ENCODE data around the gene COQ7. TPM values are rescaled to one million over a fixed set of nuclear protein-coding genes. Genes with fewer than 3 reads are reported as not detected.
A peak's percentile ranks its signal among the peaks of the same experiment; 100 is the strongest.

The COQ7 gene
- total RNA-seq, 4 donors from 2014 or later = 12.7 to 19.8 (median 14.2) TPM

- H3K36me3 ChIP-seq = peaks cover 0 to 39% (median 0%) of the 10 kb centered on the region in 3 donors
- H3K4me3 ChIP-seq = no peak overlapping the region
- DNase-seq (ENCODE audit: low spot score in 2 of 2) = no peak
- no peaks in the 10 kb centered on the region for H3K27me3 ChIP-seq
- H3K27ac ChIP-seq = no peak overlapping the region
- H3K4me1 ChIP-seq = no peaks in the 10 kb centered on the region
- WGBS, 2 donors = 71 to 80% methylated on average over 4 of the region's 4 CpGs
- TF ChIP-seq EP300 (IDR thresholded peaks at IDR 0.05) = no peak
- no peak for TF ChIP-seq POLR2A (IDR thresholded peaks at IDR 0.05)
- no peak for TF ChIP-seq CTCF (IDR thresholded peaks at IDR 0.05)
- no peaks in the 10 kb centered on the region for H3K9me3 ChIP-seq
Observed at GRCh38 chr16:19062706-19063105, 4.7 kb upstream of the COQ7 start.

GRCh38 chr16:19066988-19067348 lies 446 bp upstream of the COQ7 start:
- TF ChIP-seq CTCF (IDR thresholded peaks at IDR 0.05) = peak in 1 of 5 experiments; percentile 2
- no peak for TF ChIP-seq POLR2A (IDR thresholded peaks at IDR 0.05)
- WGBS, 2 donors = 61 to 64% methylated on average over 9 of the region's 9 CpGs
- Histone ChIP-seq H3K27me3 (no peaks in the 10 kb centered on the region), H3K4me1 (peaks cover 0 to 21% (median 13%) of the 10 kb centered on the region in 4 donors), H3K27ac (peak overlapping the region; percentile 99 to 100 (median 100)), H3K9me3 (no peaks in the 10 kb centered on the region), H3K4me3 (peak overlapping the region; percentile 20 to 91 (median 90)), H3K36me3 (peaks cover 0 to 24% (median 0%) of the 10 kb centered on the region in 3 donors)
- DNase-seq (ENCODE audit: low spot score in 2 of 2) = no peak

GRCh38 chr16:19068237-19068815 lies 912 bp downstream of the COQ7 start:
- 47 to 53% methylated on average over 19 of the region's 19 CpGs for WGBS, 2 donors

GRCh38 chr16:19071811-19072777 lies 4.7 kb downstream of the COQ7 start:
- H3K36me3 ChIP-seq = peaks cover 0 to 60% (median 2%) of the 10 kb centered on the region in 3 donors
- H3K27ac ChIP-seq = no peak overlapping the region
- H3K9me3 ChIP-seq = no peaks in the 10 kb centered on the region
- TF ChIP-seq CTCF (IDR thresholded peaks at IDR 0.05) (peak in 4 of 5 experiments; percentile 53 to 63 (median 56)), POLR2A (IDR thresholded peaks at IDR 0.05) (no peak)
- H3K27me3 ChIP-seq = no peaks in the 10 kb centered on the region
- peaks cover 0 to 26% (median 13%) of the 10 kb centered on the region in 4 donors for H3K4me1 ChIP-seq
- 78 to 82% methylated on average over 21 of the region's 21 CpGs for WGBS, 2 donors
- peak in 1 of 2 donors; percentile 30 for DNase-seq (ENCODE audit: low spot score in 2 of 2)
- no peak overlapping the region for H3K4me3 ChIP-seq

More at GRCh38 chr16:19068237-19068815, 912 bp downstream of the COQ7 start:
- DNase-seq (ENCODE audit: low spot score in 2 of 2) = no peak
- Histone ChIP-seq H3K4me3 (peak overlapping the region; percentile 72 to 91 (median 90)), H3K9me3 (no peaks in the 10 kb centered on the region), H3K4me1 (peaks cover 0 to 26% (median 13%) of the 10 kb centered on the region in 4 donors), H3K36me3 (peaks cover 0 to 24% (median 0%) of the 10 kb centered on the region in 3 donors), H3K27ac (peak overlapping the region; percentile 99 to 100 (median 100)), H3K27me3 (no peaks in the 10 kb centered on the region)
- TF ChIP-seq CTCF (IDR thresholded peaks at IDR 0.05) = no peak
- no peak for TF ChIP-seq POLR2A (IDR thresholded peaks at IDR 0.05)
- TF ChIP-seq EP300 (IDR thresholded peaks at IDR 0.05) = no peak

- Histone ChIP-seq H3K36me3 (peaks cover 0 to 72% (median 2%) of the 10 kb centered on the region in 3 donors), H3K27me3 (no peaks in the 10 kb centered on the region), H3K4me1 (peaks cover 0 to 22% (median 11%) of the 10 kb centered on the region in 4 donors), H3K9me3 (no peaks in the 10 kb centered on the region), H3K4me3 (no peak overlapping the region), H3K27ac (peak overlapping the region in 1 of 4 donors; percentile 20)
- no peak for TF ChIP-seq POLR2A (IDR thresholded peaks at IDR 0.05)
- no peak for TF ChIP-seq CTCF (IDR thresholded peaks at IDR 0.05)
- no peak for TF ChIP-seq EP300 (IDR thresholded peaks at IDR 0.05)
- WGBS, 2 donors = 90 to 93% methylated on average over 3 of the region's 3 CpGs
- no peak for DNase-seq (ENCODE audit: low spot score in 2 of 2)
Observed at GRCh38 chr16:19073344-19073743, 5.9 kb downstream of the COQ7 start.

Measured in tibial nerve (tissue), 4 donors.